ENCODE results near the gene EBF3. TPM values are rescaled to one million over a fixed set of nuclear protein-coding genes. Genes with fewer than 3 reads are reported as not detected.

Gene EBF3
- total RNA-seq, 1 donor from 2014 or later, result 0.07 TPM

GRCh38 chr10:129966889-129967578 lies 3.0 kb upstream of the EBF3 start:
- H3K4me1 Mint-ChIP-seq (ENCODE audit: low read depth, unreplicated experiment), result peaks cover 2% of the 10 kb centered on the region
- no peak overlapping the region for H3K4me3 Mint-ChIP-seq (ENCODE audit: unreplicated experiment)
- no peaks in the 10 kb centered on the region for H3K36me3 Mint-ChIP-seq (ENCODE audit: low read depth, unreplicated experiment)
- Histone ChIP-seq H3K36me3 (ENCODE audit: insufficient read depth, low read length) (no peaks in the 10 kb centered on the region), H3K27ac (ENCODE audit: low read depth, low read length) (no peak overlapping the region), H3K4me2 (ENCODE audit: low read length) (no peak overlapping the region), H2AFZ (ENCODE audit: low read depth, low read length) (no peak overlapping the region), H3K9me3 (ENCODE audit: insufficient read depth, low read depth, low read length) (no peaks in the 10 kb centered on the region), H3K9ac (ENCODE audit: low read length) (no peak overlapping the region), H4K20me1 (ENCODE audit: insufficient read depth, low read length) (peaks cover 11% of the 10 kb centered on the region), H3K4me3 (ENCODE audit: insufficient read depth, low read depth, low read length) (no peak overlapping the region), H3K79me2 (ENCODE audit: insufficient read depth, low read length) (no peaks in the 10 kb centered on the region), H3K4me1 (ENCODE audit: insufficient read depth, low read length) (peaks cover 4% of the 10 kb centered on the region), H3K27me3 (ENCODE audit: insufficient read depth, low read length) (peaks cover 78% of the 10 kb centered on the region)
- FAIRE-seq (no peak), DNase-seq (ENCODE audit: low read depth) (no peak)
- H3K27me3 Mint-ChIP-seq (ENCODE audit: low read depth, unreplicated experiment), result peaks cover 55% of the 10 kb centered on the region
- TF ChIP-seq CTCF (IDR thresholded peaks at IDR 0.05; ENCODE audit: insufficient read depth, low read depth, low read length), result no peak
- H3K27ac Mint-ChIP-seq (ENCODE audit: unreplicated experiment), result no peak overlapping the region
- peaks cover 20% of the 10 kb centered on the region for H3K9me3 Mint-ChIP-seq (ENCODE audit: unreplicated experiment)

- no peak overlapping the region for H3K4me2 ChIP-seq (ENCODE audit: low read length)
- peaks cover 4% of the 10 kb centered on the region for H3K4me1 ChIP-seq (ENCODE audit: insufficient read depth, low read length)
- H2AFZ ChIP-seq (ENCODE audit: low read depth, low read length), result no peak overlapping the region
- H3K4me3 Mint-ChIP-seq (ENCODE audit: unreplicated experiment), result no peak overlapping the region
- H3K27me3 ChIP-seq (ENCODE audit: insufficient read depth, low read length), result peaks cover 81% of the 10 kb centered on the region
- no peak overlapping the region for H3K9ac ChIP-seq (ENCODE audit: low read length)
- H3K9me3 ChIP-seq (ENCODE audit: insufficient read depth, low read depth, low read length), result no peaks in the 10 kb centered on the region
- H3K36me3 Mint-ChIP-seq (ENCODE audit: low read depth, unreplicated experiment), result no peaks in the 10 kb centered on the region
- no peak overlapping the region for H3K27ac Mint-ChIP-seq (ENCODE audit: unreplicated experiment)
- FAIRE-seq, result no peak
- no peak overlapping the region for H3K4me3 ChIP-seq (ENCODE audit: insufficient read depth, low read depth, low read length)
- peaks cover 11% of the 10 kb centered on the region for H4K20me1 ChIP-seq (ENCODE audit: insufficient read depth, low read length)
- no peak for DNase-seq (ENCODE audit: low read depth)
- H3K79me2 ChIP-seq (ENCODE audit: insufficient read depth, low read length), result no peaks in the 10 kb centered on the region
- H3K4me1 Mint-ChIP-seq (ENCODE audit: low read depth, unreplicated experiment), result no peaks in the 10 kb centered on the region
- H3K9me3 Mint-ChIP-seq (ENCODE audit: unreplicated experiment), result peaks cover 17% of the 10 kb centered on the region
- H3K27me3 Mint-ChIP-seq (ENCODE audit: low read depth, unreplicated experiment), result peaks cover 58% of the 10 kb centered on the region
- no peak for TF ChIP-seq CTCF (IDR thresholded peaks at IDR 0.05; ENCODE audit: insufficient read depth, low read depth, low read length)
- TF ChIP-seq EZH2 (IDR thresholded peaks at IDR 0.05; ENCODE audit: insufficient read depth, low read length), result no peak
- no peak overlapping the region for H3K27ac ChIP-seq (ENCODE audit: low read depth, low read length)
- H3K36me3 ChIP-seq (ENCODE audit: insufficient read depth, low read length), result no peaks in the 10 kb centered on the region
Observed at GRCh38 chr10:129966370-129966888, 2.4 kb upstream of the EBF3 start.

GRCh38 chr10:129965959-129966358 lies 1.9 kb upstream of the EBF3 start:
- H3K9ac ChIP-seq (ENCODE audit: low read length), result no peak overlapping the region
- H3K27me3 Mint-ChIP-seq (ENCODE audit: low read depth, unreplicated experiment), result peaks cover 61% of the 10 kb centered on the region
- peaks cover 83% of the 10 kb centered on the region for H3K27me3 ChIP-seq (ENCODE audit: insufficient read depth, low read length)
- no peaks in the 10 kb centered on the region for H3K4me1 Mint-ChIP-seq (ENCODE audit: low read depth, unreplicated experiment)
- no peak overlapping the region for H3K4me2 ChIP-seq (ENCODE audit: low read length)
- no peaks in the 10 kb centered on the region for H3K79me2 ChIP-seq (ENCODE audit: insufficient read depth, low read length)
- H2AFZ ChIP-seq (ENCODE audit: low read depth, low read length), result no peak overlapping the region
- H3K27ac ChIP-seq (ENCODE audit: low read depth, low read length), result no peak overlapping the region
- peaks cover 17% of the 10 kb centered on the region for H3K9me3 Mint-ChIP-seq (ENCODE audit: unreplicated experiment)
- DNase-seq (ENCODE audit: low read depth) (no peak), FAIRE-seq (no peak)
- TF ChIP-seq EZH2 (IDR thresholded peaks at IDR 0.05; ENCODE audit: insufficient read depth, low read length) (no peak), CTCF (IDR thresholded peaks at IDR 0.05; ENCODE audit: insufficient read depth, low read depth, low read length) (no peak)
- peaks cover 4% of the 10 kb centered on the region for H3K4me1 ChIP-seq (ENCODE audit: insufficient read depth, low read length)
- no peaks in the 10 kb centered on the region for H3K36me3 ChIP-seq (ENCODE audit: insufficient read depth, low read length)
- H4K20me1 ChIP-seq (ENCODE audit: insufficient read depth, low read length), result peaks cover 11% of the 10 kb centered on the region
- H3K9me3 ChIP-seq (ENCODE audit: insufficient read depth, low read depth, low read length), result no peaks in the 10 kb centered on the region
- no peaks in the 10 kb centered on the region for H3K36me3 Mint-ChIP-seq (ENCODE audit: low read depth, unreplicated experiment)
- no peak overlapping the region for H3K4me3 Mint-ChIP-seq (ENCODE audit: unreplicated experiment)
- H3K27ac Mint-ChIP-seq (ENCODE audit: unreplicated experiment), result no peak overlapping the region
- H3K4me3 ChIP-seq (ENCODE audit: insufficient read depth, low read depth, low read length), result no peak overlapping the region

Measured in astrocyte (in vitro differentiated cells and primary cell).